ENCODE data around the gene CUTA. TPM values are rescaled to one million over a fixed set of nuclear protein-coding genes. Genes with fewer than 3 reads are reported as not detected.

The CUTA gene
- total and polyA plus RNA-seq, 8 donors, result 12.8 to 233 (median 133) TPM

- H3K36me3 ChIP-seq, result peaks cover 0 to 11% (median 0%) of the 10 kb centered on the region in 4 donors
- peaks cover 0 to 14% (median under 1%) of the 10 kb centered on the region in 4 donors for H3K4me1 ChIP-seq
- no peak overlapping the region for H3K4me3 ChIP-seq
- TF ChIP-seq CTCF (IDR thresholded peaks at IDR 0.05), result no peak
- TF ChIP-seq EP300 (IDR thresholded peaks at IDR 0.05), result no peak
- no peak for TF ChIP-seq POLR2AphosphoS5 (IDR thresholded peaks at IDR 0.05)
- H3K27me3 ChIP-seq, result no peaks in the 10 kb centered on the region
- 65 to 100% (median 85%) methylated on average over 1 of the region's 1 CpG for whole genome bisulfite sequencing, 5 donors
- no peak overlapping the region for H3K27ac ChIP-seq
- intact Hi-C loops (cut with DNase I; ENCODE audit: low total_unique reads), result no loop called here
- no peaks in the 10 kb centered on the region for H3K9me3 ChIP-seq
- DNase-seq, result no peak
These were observed 20.4 kb downstream of the CUTA start for GRCh38 chr6:33397541-33397940.

DNA sequence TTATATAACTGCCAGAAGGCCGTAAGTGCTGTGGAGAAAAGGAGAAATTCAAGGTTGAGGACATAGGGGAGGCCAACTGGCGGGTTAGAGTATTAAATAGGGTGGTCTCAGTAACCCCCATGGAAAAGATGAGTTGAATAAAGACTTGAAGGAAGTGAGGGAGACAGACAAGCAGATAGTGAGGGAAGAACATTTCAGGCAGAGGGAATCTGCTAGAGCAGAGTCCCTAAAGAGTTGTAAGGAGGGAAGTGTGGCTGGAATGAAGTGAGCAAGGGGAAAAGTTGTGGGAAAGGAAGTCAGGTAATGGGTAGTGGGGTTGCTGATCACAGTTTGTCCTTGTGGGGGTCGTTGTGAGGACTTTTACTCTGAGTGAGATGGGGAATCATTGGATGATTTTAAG, 24.9 kb downstream of the CUTA start:
- H3K27me3 ChIP-seq, result no peaks in the 10 kb centered on the region
- WGBS, 5 donors, result 41 to 60% (median 55%) methylated on average over 3 of the region's 3 CpGs
- H3K27ac ChIP-seq, result no peak overlapping the region
- intact Hi-C loops (cut with DNase I; ENCODE audit: low total_unique reads), result no loop called here
- TF ChIP-seq POLR2AphosphoS5 (IDR thresholded peaks at IDR 0.05), result no peak
- TF ChIP-seq EP300 (IDR thresholded peaks at IDR 0.05), result no peak
- no peak for TF ChIP-seq CTCF (IDR thresholded peaks at IDR 0.05)
- no peak for TF ChIP-seq POLR2A (IDR thresholded peaks at IDR 0.05)
- peaks cover 0 to 2% (median 0%) of the 10 kb centered on the region in 4 donors for H3K36me3 ChIP-seq
- DNase-seq, result no peak
- peaks cover 6 to 31% (median 16%) of the 10 kb centered on the region in 4 donors for H3K4me1 ChIP-seq
- peak overlapping the region in 2 of 4 donors; percentile 62 to 75 for H3K4me3 ChIP-seq
- no peaks in the 10 kb centered on the region for H3K9me3 ChIP-seq

- H3K4me1 ChIP-seq, result peaks cover 6 to 31% (median 16%) of the 10 kb centered on the region in 4 donors
- H3K27me3 ChIP-seq, result no peaks in the 10 kb centered on the region
- intact Hi-C loops (cut with DNase I; ENCODE audit: low total_unique reads), result no loop called here
- H3K27ac ChIP-seq, result peak overlapping the region in 2 of 5 donors; percentile 88 to 91
- TF ChIP-seq EP300 (IDR thresholded peaks at IDR 0.05) (no peak), CTCF (IDR thresholded peaks at IDR 0.05) (no peak), POLR2AphosphoS5 (IDR thresholded peaks at IDR 0.05) (no peak), POLR2A (IDR thresholded peaks at IDR 0.05) (no peak)
- H3K36me3 ChIP-seq, result no peaks in the 10 kb centered on the region
- H3K9me3 ChIP-seq, result no peaks in the 10 kb centered on the region
- DNase-seq, result no peak
- H3K4me3 ChIP-seq, result peak overlapping the region in 3 of 4 donors; percentile 60 to 75 (median 62)
- WGBS, 5 donors, result 34 to 40% (median 38%) methylated on average over 5 of the region's 5 CpGs
These were observed 25.3 kb downstream of the CUTA start for GRCh38 chr6:33392595-33392948.

GRCh38 chr6:33391922-33392594, 25.8 kb downstream of the CUTA start:
- Histone ChIP-seq H3K9me3 (no peaks in the 10 kb centered on the region), H3K4me3 (peak overlapping the region; percentile 51 to 75 (median 61)), H3K36me3 (no peaks in the 10 kb centered on the region), H3K4me1 (peaks cover 6 to 31% (median 16%) of the 10 kb centered on the region in 4 donors), H3K27me3 (no peaks in the 10 kb centered on the region), H3K27ac (peak overlapping the region; percentile 68 to 94 (median 91))
- intact Hi-C loops (cut with DNase I; ENCODE audit: low total_unique reads), result no loop called here
- 0% methylated on average over 28 to 31 of the region's 31 CpGs for WGBS, 5 donors
- TF ChIP-seq EP300 (IDR thresholded peaks at IDR 0.05) (no peak), CTCF (IDR thresholded peaks at IDR 0.05) (no peak), POLR2AphosphoS5 (IDR thresholded peaks at IDR 0.05) (no peak), POLR2A (IDR thresholded peaks at IDR 0.05) (no peak)
- DNase-seq, result no peak
